Measurements from ENCODE around the gene PGLYRP2. TPM values are rescaled to one million over a fixed set of nuclear protein-coding genes. Genes with fewer than 3 reads are reported as not detected.

PGLYRP2 gene
- total RNA-seq, 4 donors from 2014 or later = not detected

- Histone ChIP-seq H3K27ac (no peak overlapping the region), H3K4me3 (no peak overlapping the region), H3K4me1 (peaks cover 0 to 43% (median 13%) of the 10 kb centered on the region in 4 donors), H3K9me3 (no peaks in the 10 kb centered on the region), H3K27me3 (peaks cover 0 to 55% of the 10 kb centered on the region in 2 donors), H3K36me3 (no peaks in the 10 kb centered on the region)
- TF ChIP-seq POLR2A (IDR thresholded peaks at IDR 0.05) (no peak), CTCF (IDR thresholded peaks at IDR 0.05) (no peak), EP300 (IDR thresholded peaks at IDR 0.05) (no peak)
- DNase-seq (ENCODE audit: low spot score in 2 of 2) = no peak
- 83 to 84% methylated on average over 16 to 17 of the region's 17 CpGs for WGBS, 2 donors
Measured at GRCh38 chr19:15453906-15454860, 25.1 kb downstream of the PGLYRP2 start.

- Histone ChIP-seq H3K4me1 (peaks cover 0 to 53% (median 19%) of the 10 kb centered on the region in 4 donors), H3K27ac (peak overlapping the region in 1 of 4 donors; percentile 66), H3K36me3 (no peaks in the 10 kb centered on the region), H3K27me3 (peaks cover 0 to 44% of the 10 kb centered on the region in 2 donors), H3K9me3 (no peaks in the 10 kb centered on the region), H3K4me3 (peak overlapping the region; percentile 19 to 51 (median 28))
- no peak for DNase-seq (ENCODE audit: low spot score in 2 of 2)
- TF ChIP-seq CTCF (IDR thresholded peaks at IDR 0.05) (peak in 2 of 5 experiments; percentile 11 to 13), EP300 (IDR thresholded peaks at IDR 0.05) (no peak), POLR2A (IDR thresholded peaks at IDR 0.05) (no peak)
- 4 to 11% methylated on average over 5 to 39 of the region's 44 CpGs for WGBS, 2 donors
Measured at GRCh38 chr19:15453091-15453578, 26.2 kb downstream of the PGLYRP2 start.

- H3K27me3 ChIP-seq = peaks cover 0 to 38% of the 10 kb centered on the region in 2 donors
- 16 to 18% methylated on average over 19 to 36 of the region's 37 CpGs for WGBS, 2 donors
- H3K36me3 ChIP-seq = no peaks in the 10 kb centered on the region
- peak overlapping the region; percentile 19 to 51 (median 28) for H3K4me3 ChIP-seq
- TF ChIP-seq POLR2A (IDR thresholded peaks at IDR 0.05) (peak; percentile 22 to 67), EP300 (IDR thresholded peaks at IDR 0.05) (peak in 1 of 2 donors; percentile 78), CTCF (IDR thresholded peaks at IDR 0.05) (no peak)
- DNase-seq (ENCODE audit: low spot score in 2 of 2) = peak; percentile 90
- H3K9me3 ChIP-seq = no peaks in the 10 kb centered on the region
- peak overlapping the region in 3 of 4 donors; percentile 34 to 66 (median 57) for H3K27ac ChIP-seq
- peaks cover 0 to 48% (median 19%) of the 10 kb centered on the region in 4 donors for H3K4me1 ChIP-seq
Measured at GRCh38 chr19:15452111-15453047, 26.9 kb downstream of the PGLYRP2 start.

- H3K27ac ChIP-seq = peak overlapping the region; percentile 68 to 86 (median 78)
- DNase-seq (ENCODE audit: low spot score in 2 of 2) = no peak
- peaks cover 0 to 14% (median 0%) of the 10 kb centered on the region in 3 donors for H3K36me3 ChIP-seq
- H3K27me3 ChIP-seq = peaks cover 0 to 21% of the 10 kb centered on the region in 2 donors
- TF ChIP-seq CTCF (IDR thresholded peaks at IDR 0.05) (no peak), POLR2A (IDR thresholded peaks at IDR 0.05) (no peak), EP300 (IDR thresholded peaks at IDR 0.05) (no peak)
- no peak overlapping the region for H3K4me3 ChIP-seq
- H3K4me1 ChIP-seq = peaks cover 0 to 37% (median 17%) of the 10 kb centered on the region in 4 donors
- H3K9me3 ChIP-seq = no peaks in the 10 kb centered on the region
- 96 to 98% methylated on average over 1 of the region's 1 CpG for WGBS, 2 donors
Measured at GRCh38 chr19:15450528-15450890, 28.8 kb downstream of the PGLYRP2 start.
